HG03439 (cell line): ENCODE measurements around the gene FARP1.
"Not testable (repeated sequence)": the region's sequence is repeated elsewhere in the genome, so short reads cannot be mapped to it uniquely, and the experiment has no call there.

Source experiments
- ATAC-seq: cut with Tn5 transposase; IDR thresholded peaks from one replicate; pipeline ENCODE4 v1.9.1; 2021; ENCODE audit warnings: mild to moderate bottlenecking, moderate library complexity; ENCODE audit not compliant: unreplicated experiment

The FARP1 gene

DNA sequence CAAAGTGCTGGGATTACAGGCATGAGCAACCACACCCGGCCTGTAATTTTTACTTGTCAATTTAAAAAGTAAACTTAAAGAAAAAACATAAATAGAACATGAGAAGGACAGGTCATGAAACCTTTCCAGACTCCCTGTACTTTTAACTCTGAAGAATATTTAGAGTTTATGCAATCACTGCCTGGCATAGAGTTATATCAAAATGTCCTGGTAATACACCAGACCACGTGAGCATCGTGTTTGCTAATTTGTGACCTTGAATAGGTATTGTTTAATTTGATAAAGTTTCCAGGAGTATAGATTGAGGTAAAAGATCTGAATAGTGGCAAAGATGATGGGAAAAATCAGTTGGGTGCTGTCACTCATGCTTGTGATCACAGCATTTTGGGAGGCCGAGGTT lies 115.3 kb downstream of the FARP1 start:
- no peak for ATAC-seq

- ATAC-seq, result no peak
Measured at GRCh38 chr13:98260357-98261164, 117.7 kb downstream of the FARP1 start.

DNA sequence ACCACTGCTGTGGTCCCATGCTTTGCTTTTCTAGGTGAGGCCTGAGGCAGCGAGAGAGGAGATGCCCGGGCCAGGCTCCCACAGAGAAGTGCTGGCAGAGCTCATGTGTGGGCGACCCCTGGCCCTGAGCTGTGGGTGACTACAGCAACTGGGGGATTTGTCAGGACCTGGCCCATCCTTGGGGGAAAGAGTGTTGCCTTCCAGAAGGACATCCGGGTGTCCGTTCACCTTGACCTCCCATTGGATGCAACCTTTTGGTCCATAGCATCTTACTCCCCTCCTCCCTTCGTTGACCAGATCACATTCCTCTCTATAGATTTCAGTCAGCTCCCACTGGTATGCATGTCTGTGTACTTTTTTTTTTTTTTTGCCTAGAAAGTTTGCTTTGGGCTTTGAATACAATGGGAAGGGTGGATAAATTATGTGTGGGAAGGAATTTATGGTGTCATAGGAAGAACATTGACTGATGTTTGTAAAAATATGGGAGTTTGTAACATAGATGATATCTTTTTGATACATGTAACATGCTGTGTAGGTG lies 118.3 kb downstream of the FARP1 start:
- ATAC-seq, result no peak

- ATAC-seq, result no peak
Measured at GRCh38 chr13:98262292-98262691, 119.4 kb downstream of the FARP1 start.

DNA sequence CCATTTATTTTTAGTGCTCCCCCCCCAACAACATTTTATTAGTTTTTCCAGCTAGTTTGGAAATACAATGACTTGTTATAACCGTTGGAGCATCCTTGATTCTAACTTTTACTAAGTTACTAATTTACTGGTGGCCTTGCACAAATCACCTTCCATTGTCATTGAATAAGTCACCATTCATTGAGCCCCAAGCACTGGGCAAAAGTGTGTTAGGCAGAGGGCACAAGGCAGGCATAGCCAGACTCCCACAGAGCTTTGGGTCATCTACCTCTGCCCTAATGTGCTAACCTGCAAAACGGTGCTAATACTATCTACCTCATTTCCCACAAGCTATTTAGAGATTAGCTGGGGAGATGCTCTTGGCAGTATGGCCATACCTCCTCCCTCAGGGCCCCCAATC lies 120.9 kb downstream of the FARP1 start:
- no peak for ATAC-seq

DNA sequence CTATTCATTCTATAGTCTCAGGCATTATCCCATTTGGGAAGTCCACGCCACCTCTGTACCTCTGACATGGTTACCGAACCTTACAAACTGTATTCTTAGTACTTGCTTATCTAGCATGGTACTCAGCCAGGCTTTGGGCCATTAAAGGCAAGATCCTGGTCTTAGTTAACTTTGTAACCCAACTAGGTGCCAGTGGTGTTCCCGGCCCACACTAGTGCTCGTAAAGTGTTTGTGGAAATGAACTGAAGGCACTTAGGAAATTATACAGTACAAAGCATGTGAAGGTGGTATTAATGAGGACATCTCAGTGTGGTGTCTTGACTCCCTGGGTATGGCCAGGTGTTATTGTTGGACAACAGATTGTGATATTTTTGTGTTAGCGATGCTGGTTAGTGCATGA lies 122.0 kb downstream of the FARP1 start:
- no peak for ATAC-seq

DNA sequence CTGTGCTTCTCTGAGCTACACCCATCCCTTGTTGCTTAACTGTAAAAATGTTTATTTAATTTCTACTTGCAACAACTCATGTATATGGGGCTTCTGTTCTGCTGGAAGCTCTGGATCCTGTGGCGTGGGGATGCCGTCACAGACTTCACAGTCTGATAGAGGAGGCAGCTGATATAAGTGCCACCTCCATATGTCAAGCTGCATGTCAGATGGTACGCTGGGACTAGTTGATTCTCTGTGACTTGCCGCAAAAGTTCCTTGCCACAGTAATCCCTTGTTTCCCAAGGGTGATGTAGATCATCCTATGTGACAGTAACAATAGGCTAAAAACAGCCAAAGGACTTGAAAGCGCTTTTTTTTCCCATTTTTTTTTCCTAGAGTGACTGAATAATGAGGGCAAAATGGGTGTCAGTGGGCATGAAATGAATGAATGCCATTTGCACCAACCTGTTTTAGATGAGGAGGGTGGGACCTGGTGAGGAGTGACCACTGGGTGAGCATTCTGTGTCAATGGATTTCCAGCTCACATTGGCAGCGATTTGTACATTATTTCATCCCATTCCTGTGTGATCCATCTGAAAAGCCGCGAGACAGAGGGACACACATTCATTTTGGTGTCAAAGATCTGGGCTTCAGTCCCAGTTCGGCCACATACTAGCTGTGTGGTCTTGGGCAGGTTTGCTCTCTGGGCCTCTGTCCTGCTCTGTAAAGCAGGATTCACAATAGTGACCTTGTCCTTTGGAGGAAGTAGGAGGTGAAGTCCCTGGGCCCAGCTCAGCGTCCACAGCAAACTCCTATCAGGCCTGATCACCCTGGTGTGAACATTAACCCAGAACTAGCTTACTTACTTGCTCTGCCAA lies 123.0 kb downstream of the FARP1 start:
- no peak for ATAC-seq

- peak; percentile 89 for ATAC-seq
Measured at GRCh38 chr13:98267080-98267912, 124.4 kb downstream of the FARP1 start.

DNA sequence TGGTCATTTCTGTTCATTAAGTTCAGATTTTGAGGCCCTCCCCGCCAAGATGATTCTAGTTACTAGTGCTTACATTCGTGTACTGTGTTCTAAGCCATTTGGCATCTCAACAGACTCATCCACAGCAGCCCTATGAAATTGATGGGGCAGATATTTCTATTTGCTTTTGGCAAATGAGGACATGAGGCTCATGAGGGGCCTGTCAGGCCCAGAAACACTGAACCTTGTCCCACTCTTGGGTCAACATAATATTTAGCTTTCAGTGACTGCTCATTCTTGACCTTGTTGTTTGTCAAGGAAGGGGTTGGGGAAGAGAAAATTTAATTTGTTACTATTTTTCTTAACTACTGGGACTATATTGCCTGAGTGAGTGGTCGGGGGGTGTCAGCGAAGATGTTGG lies 126.5 kb downstream of the FARP1 start:
- ATAC-seq, result no peak

DNA sequence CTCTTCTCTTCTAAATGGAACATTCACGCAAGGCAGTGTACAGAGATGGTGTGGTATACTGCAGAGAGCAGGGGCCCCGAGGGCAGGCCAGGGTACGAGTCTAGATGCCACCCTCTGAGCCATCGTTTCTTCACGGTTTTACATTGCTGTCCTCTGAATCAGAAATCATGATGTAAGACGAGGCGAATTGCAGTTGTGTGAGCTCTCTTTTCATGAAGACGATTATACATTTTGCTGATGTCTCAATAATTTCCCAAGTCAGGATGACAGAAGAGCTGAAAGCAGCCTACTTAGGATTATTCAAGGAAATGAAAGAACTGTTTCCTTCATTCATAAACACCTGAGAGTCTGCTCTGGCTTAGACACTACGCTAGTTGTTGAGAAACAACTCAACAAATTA lies 127.9 kb downstream of the FARP1 start:
- ATAC-seq, result no peak

- ATAC-seq, result not testable (repeated sequence)
Measured at GRCh38 chr13:98271646-98272045, 128.8 kb downstream of the FARP1 start.

DNA sequence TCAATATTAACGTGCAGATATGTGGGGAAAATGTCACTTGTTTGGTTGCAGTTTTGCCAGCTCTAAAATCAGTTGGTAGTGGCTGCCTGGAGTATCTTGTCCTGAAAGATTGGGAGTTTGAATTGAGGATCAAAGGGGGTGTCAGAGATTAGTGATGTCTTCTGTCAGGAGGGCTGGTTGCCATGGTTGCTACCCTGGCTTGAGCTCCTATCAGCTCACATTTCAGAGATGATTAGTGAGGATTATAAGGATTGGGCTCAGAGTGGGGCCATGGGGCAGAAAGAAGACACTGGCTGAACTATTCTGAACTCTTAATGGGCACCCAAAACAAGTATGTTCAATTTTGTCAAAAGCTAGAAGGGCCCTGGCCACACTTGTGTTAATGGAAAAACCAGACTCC lies 129.7 kb downstream of the FARP1 start:
- ATAC-seq, result no peak

DNA sequence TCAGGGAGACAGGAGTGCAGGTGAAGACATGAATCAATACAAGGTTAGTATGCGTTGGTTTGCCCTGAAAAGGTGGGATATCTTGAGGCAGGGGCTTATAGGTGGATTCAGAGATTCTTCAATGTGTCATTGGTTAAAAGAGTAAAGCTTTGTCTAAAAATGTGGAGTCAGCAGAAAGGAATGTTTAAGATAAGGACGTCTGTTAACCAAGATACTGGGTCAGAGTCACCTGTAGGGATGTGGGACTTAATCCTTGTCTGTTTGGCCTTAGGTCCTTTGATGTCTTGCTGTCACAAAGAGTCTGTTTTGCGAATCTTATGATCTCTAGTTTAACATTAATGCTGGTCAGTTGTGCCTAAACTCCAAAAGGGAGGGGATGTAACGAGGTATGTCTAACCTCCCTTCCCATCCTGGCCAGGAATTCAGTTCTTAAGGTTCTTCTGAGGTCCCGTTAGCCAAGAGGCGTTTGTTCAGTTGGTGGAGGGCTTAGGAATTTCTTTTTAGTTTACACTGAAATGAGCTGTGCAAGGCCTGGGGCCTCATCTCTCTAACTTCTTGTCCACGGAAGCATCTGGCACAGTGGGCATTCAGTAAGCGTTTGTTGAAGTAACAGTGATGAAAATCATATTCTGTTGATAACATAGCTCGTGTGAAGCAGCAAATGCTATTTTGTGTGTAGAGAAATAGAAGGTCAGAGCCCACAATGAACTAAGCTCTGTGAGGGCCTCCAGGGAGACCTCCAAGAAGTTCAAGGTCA lies 130.4 kb downstream of the FARP1 start:
- ATAC-seq, result no peak

- ATAC-seq, result no peak
Measured at GRCh38 chr13:98273824-98274742, 131.2 kb downstream of the FARP1 start.

GRCh38 chr13:98274921-98275487 lies 132.1 kb downstream of the FARP1 start:
- ATAC-seq, result no peak

GRCh38 chr13:98275681-98276171 lies 132.8 kb downstream of the FARP1 start:
- ATAC-seq, result no peak

DNA sequence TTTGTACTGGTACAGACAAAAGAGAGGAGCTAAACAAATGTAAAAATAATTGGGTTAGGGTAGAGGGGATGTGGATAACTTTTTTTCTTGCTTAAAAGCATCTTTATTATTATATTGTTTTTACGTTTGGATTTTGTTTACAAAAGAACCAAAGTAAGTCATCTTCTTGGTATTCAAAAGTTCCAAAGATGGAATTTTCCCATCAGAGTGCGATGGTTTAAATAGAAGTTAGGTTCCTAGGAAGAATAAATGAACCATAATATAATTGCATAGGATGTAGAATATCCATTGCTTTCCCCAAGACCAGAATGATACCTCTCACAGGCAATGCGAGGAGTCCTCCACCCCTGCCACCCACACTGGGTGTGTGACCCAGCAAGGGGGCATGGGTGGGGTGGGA lies 133.6 kb downstream of the FARP1 start:
- no peak for ATAC-seq

DNA sequence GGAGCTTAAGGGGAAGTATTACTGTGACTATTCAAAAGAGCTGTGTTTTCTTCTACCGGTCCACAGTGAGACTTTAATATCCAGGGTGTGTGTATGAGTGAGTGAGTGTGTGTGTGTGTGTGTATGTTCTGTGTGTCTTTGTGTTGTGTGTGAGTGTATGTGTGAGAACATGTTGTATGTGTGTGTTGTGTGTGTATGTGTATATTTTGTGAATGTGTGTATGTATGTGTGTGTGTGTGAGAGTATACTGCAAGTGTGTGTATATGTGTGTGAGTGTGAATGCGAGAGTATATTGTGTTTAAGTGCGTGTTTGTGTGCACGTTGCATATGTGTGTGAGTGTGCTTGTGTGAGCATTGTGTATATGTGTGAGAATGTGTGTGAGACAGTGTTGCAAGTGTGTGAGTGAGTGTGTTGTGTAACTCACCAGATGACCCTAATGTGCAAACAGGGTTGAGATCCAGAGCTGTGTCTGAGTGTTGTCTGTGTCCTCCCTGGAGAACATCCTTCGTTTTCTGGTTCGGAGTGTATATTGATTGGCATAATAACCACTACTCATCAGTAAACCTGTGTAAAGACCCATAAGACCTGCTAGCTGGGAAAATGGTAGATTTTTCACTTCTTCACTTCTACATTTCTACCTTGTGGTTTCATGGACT lies 135.3 kb downstream of the FARP1 start:
- ATAC-seq, result no peak
